GM19035 (cell line): Measurements from ENCODE around the gene HIVEP3.

Experiments used
- ATAC-seq: cut with Tn5 transposase; IDR thresholded peaks from one replicate; pipeline ENCODE4 v1.9.1; 2021; ENCODE audit not compliant: unreplicated experiment

Gene HIVEP3

DNA sequence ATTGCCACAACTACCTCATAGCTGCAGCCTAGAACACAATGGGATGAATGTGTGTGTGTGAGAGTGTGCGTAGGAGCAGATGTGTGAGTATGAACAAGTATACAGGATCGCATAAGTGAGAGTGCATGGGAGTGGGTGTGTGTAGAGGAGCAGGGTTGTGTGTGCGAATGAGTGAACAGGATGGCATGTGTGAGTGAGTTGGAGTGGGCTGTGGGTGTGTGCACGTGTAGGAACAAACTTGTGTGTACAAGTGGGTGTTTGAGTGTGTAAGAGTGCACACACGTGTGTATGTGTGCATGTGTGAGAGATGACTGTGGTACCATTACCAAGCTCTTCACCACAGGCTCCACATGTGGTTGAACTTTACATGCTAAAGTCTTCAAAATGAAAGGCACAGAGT is 258.8 kb downstream of the HIVEP3 start:
- ATAC-seq: no peak

DNA sequence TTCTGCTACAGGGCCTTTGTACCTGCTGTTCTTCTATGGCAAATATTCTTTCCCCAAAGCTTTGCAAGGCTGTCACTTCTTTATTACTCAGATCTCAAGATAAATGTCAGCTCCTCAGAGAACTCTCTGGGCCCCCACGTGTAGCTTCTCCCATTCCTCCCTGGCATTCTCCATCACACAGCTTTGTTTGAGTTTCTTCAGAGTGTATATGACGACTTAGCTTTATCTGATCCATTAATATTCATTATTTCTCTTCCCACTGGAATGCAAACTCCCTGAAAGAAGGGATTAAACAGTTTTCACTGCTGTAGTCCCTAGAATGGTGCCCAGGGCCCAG is 259.6 kb downstream of the HIVEP3 start:
- no peak for ATAC-seq

DNA sequence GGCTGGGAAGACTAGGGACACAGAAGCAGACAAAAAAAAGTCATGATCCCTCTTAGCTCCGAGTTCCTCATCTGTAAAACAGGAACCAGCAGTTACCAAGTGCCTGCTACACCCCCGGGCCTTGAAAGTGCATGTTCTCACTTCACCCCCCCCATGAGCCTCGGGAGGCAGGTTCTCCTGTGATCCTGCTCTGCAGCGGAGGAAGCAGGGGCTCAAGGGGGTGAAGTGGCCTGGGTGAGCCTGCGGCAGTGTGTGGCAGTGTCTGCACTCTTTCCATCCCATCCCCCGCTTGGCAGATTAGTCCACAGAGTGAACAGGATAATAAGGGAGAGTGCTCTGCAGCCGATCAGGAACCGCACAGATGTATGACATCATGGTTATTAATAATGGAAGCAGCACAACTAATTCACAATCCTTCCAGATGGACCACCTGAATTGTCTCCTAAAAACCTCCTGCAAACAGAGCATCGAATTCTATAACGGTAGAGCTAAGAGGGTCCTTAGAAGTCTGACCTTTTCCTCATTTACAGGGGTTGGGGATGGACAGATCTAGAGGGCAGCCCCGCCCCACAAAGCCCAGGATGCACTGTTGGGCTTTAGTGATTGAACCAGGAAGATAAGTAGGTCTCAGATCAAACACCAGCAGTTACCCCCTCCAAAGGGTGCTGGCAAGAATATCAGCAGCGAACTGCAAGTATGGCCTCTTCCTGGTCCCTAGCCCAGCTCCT is 260.1 kb downstream of the HIVEP3 start:
- no peak for ATAC-seq

DNA sequence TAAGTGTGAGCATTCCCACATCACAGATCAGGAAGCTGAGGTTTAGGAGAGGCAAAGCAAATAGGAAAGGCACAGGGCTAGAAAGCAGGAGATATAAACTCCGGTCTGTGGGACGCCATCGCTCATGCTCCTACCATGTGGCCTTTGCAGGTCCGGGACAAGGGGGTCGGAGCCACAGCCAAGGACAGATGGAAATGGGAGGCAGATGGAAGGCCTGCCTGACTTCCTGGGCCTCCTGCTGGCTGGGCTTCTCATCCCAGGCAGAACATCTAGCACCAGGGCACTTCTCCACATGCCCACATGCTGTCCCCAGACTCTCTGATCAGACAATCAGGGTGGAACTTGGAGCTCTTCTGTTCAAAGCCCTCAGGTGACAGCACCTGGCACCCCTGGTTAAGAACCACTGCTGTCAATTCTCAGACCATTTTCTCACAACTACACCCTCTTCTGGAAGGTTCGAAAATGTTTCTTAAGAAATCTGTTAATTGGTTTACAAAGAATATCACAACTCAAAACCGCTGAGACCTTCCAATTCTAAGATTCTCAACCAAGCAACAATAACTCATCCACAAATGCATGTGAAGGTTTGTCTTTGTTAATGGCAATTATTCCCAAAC is 260.9 kb downstream of the HIVEP3 start:
- ATAC-seq: no peak

DNA sequence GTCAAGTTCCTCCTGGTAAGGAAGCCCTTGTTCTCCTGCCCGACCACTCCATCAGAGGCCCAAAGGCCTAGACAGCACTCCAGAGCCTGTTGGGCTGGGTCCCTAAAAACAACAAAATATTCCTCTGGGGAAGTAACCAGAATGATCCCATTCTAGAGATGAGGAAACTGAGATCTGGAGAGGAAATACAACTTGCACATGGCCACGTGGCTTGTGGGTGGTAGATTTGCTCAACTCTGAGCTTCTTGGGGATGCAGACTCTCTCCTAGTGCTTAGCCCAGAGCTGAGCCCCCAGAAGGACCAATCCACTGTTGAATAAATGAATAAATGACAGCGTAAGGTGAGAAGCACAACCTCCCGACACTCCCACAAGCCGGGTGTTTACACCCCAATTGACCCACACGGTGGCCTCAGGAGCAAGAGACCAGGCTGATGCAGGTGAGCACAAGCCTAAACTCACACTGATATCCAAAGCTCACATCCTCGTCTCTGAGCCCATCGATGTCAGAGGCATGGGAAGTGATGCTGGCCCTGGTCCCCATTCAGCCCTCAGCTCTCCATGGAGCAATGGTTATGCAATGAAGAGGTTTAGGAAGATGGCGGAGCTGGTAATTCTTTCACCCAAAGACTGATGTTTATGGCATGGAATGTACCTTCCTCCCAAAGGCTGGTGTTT is 261.8 kb downstream of the HIVEP3 start:
- no peak for ATAC-seq

GRCh38 chr1:41656068-41656467 is 262.7 kb downstream of the HIVEP3 start:
- no peak for ATAC-seq

GRCh38 chr1:41655632-41656031 is 263.1 kb downstream of the HIVEP3 start:
- no peak for ATAC-seq

DNA sequence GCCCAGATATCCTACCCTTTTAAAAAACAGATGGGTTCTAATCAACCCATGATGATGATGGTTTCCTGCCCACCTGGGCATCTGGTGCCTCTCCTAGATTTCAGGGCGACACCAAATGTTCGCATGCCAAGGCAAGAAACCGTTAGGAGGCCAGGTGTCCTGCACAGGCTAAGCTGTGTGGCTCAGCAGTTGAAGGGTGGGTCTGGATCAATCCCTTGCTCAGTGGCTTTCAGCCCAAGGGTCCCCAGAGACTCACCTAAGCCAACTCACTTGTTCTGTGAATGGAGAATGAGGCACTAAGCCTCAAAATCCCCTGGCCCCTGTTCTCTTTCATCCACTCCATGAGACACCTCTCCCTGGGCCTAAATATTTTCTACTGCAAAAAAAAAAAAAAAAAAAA is 265.1 kb downstream of the HIVEP3 start:
- ATAC-seq: no peak

GRCh38 chr1:41652384-41653265 is 266.1 kb downstream of the HIVEP3 start:
- no peak for ATAC-seq

- no peak for ATAC-seq
Measured at GRCh38 chr1:41650028-41650880, 268.5 kb downstream of the HIVEP3 start.

DNA sequence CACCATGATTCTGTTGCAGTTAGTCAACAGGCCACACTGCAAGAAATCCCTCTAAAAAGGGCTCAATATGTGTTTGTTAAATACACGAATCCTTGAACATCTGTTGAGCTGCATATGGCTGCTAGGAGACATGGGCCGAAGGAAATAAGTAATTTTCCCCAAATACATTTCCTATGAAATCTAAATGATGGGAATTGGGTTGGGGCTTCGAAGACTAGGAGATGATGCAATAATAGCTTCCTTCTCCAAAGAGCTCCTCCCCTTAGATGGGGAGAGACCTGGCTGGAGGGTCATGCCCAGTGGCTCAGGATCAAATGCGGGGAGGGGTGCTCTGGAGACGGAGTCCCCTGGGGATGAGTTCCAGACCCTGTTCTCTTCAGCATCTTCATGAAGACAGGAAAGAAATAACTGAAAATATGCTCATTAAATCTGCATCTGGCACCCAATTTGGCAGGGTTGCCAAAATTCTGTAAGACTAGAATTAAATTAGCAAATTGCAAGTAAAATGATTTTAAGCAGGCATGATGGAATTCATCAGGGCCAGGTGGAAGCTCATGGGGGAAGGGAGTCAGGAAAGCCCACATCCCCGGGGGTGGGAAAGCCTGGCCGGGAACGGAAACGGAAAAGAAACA is 269.2 kb downstream of the HIVEP3 start:
- no peak for ATAC-seq

DNA sequence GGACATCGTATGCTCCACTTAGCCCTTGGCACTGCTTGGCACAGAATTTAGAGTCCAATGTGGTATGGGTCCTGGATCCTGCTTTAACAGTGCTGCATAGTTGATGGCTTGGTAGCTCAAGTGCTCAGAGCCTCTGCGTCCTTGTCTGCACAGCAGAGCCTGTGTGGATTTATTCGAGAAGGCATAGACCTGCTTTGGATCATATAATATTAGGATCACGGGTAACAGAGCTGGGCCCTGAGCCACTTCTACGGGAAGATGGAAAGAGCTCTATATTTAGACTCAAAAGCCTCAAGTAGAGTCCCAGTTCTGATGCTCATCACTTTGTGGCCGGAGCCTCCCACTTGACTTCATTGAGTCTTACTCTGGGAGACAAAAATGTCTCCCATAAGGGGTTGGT is 269.9 kb downstream of the HIVEP3 start:
- no peak for ATAC-seq

- ATAC-seq: no peak
Measured at GRCh38 chr1:41648230-41648629, 270.5 kb downstream of the HIVEP3 start.

DNA sequence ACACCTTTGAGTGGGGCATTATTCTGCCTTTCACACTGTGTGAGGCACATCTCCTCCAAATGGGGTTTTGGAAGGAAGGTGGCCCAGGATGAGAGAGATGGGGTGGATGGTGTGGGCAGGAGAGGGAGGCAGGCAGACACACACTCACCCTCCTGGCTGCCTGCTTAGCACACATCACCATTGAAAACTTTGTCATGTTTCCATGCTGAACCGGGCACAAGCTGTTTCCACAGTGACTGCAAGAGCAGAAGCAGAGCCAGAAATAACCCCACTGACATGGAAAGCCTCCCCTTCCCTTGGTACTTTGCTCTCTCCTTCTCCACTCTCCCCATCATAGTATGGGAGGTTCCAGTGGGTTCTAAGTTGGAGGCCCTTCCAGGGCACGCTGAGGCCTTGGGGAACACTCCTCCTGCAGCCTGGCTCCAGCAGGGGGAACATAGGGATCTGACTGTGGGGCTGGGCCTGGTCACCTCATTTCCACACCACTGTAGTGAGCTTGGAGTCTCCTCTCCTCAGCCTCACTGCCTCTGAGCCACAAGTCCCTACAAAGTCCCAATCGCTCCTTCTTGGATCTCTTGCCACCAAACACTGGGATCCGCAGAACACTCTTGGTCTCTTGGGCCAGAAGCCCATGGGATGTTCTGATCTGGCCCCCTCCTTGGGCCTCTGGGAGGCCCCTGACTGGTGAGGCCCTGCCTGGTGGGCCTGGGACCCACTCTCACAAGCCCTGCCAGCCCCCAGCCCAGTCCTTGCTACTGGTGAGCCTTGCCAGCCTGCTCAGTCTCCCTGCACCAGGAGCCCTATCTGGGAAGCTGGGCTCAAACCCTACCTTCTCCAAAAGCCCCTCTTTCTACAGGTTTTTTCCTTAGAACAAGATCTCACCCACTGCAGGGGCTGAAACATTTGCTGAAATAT is 271.2 kb downstream of the HIVEP3 start:
- no peak for ATAC-seq

DNA sequence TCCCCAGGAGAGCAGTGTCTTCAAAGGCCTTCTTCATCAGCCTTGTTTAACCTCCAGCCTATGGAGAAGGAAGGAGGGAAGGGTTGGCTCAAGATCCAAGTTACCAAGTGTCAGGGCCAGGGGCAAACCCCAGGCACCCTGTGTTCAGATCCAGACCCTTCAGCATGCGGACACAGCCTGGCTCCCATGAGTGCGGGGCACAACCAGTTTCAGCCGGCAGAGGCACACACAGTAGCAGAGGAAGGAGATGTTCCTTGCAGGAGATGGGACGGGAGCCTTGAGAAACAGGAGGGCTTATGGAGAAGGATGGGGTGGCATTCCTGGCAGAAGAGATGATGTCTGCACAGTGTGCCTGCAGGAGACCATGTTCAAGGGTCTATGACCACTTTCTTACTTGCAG is 272.5 kb downstream of the HIVEP3 start:
- no peak for ATAC-seq

- no peak for ATAC-seq
Measured at GRCh38 chr1:41645062-41645461, 273.7 kb downstream of the HIVEP3 start.

GRCh38 chr1:41642922-41643821 is 275.6 kb downstream of the HIVEP3 start:
- no peak for ATAC-seq

DNA sequence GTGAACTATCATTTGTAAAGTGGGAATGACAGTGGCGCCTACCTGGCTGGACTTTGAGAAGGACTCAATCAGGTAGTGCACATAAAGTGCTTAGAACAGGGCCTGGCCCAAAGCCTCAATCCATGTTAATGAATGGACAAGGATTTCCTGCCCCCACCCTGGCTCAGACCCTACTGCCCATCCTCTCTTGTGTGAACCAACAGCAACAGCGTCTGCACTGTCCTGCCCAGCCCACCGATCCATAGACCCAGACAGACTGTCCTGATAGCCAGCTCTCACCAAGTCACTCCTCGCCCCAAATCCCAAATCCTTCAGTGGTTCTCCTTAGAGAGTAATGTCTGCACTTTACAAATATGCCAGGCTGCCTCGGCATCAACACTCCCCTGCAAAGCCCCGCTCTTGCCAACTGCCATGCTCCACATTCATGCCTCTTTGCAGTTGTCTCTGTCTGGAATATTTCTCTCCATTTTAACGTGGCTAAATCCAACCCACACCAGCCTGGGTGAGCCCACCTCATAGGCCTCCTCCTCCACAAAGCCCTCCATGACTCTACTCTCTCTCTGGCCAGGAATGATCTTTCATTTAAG is 276.7 kb downstream of the HIVEP3 start:
- no peak for ATAC-seq
